HG03378 (cell line): Measurements from ENCODE around the gene ALOX5.

Source experiments
- ATAC-seq: cut with Tn5 transposase; IDR thresholded peaks from one replicate; pipeline ENCODE4 v1.9.1; 2021; ENCODE audit warnings: mild to moderate bottlenecking, moderate library complexity; ENCODE audit not compliant: unreplicated experiment

The ALOX5 gene

GRCh38 chr10:45422866-45423659 lies 49.0 kb downstream of the ALOX5 start:
- no peak for ATAC-seq

DNA sequence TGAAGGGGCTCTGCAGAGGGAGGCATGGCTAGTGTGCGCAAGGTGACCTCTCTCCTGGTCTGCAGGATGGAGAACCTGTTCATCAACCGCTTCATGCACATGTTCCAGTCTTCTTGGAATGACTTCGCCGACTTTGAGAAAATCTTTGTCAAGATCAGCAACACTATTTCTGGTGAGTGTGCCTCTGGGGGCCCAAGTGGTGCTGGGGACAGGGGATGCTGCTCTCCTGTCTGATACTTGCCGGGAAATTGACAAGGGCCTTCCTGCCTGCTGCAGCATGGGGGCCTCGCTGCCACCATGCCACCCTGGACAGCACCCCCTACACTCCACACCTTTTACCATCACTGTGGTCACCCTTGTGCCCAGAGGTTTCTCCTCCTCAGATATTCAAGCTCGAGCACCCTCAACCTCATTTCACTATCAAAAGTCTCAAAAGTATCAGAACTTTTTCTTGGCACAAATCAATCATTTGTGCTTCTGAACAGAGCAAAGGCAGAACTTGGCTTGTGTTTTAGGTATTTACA lies 50.0 kb downstream of the ALOX5 start:
- no peak for ATAC-seq

GRCh38 chr10:45424668-45425404 lies 50.8 kb downstream of the ALOX5 start:
- ATAC-seq, result no peak

DNA sequence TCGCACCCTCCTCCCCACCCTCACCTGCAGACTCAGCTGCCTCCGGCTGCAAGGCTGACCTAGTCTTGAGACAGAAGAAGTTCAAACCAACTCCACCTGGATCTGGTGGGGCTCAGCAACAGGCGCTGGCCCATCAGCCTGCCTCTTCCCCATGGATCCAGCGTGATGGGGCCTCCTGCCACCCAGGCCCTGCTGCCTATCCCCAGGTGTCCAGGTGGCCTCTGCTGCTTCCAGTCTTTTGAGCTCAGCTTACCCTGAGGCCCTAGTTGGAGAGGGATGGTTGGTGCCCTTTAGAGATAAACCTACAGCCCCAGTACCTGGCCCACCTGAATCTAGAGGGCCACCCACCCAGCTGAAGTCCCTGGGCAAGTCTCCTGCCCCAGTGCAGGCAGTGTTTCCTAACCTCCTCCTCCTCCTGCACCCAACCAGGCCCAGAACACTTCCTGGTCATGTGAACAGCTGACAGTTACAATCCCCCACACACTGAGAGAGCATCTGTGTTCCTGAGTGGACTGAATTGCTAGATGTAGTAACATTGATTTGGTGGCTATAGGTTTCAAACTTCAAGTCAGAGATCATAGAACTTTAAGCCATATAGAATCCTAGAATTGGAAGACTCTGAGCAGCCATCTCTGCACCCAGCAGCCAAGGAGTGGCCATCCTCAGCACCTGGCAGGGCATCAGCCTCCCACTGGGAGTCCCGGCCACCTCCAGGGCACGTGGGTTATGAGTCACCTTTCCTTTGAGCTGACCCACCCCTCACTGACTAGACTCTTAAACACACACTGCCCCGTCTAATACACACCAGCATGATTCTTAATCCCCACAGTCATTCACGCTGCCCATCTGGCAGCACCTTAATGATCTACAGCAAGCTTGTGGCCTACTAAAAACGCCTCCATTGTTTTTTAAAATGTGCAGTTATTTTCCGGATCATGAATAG lies 51.9 kb downstream of the ALOX5 start:
- no peak for ATAC-seq

DNA sequence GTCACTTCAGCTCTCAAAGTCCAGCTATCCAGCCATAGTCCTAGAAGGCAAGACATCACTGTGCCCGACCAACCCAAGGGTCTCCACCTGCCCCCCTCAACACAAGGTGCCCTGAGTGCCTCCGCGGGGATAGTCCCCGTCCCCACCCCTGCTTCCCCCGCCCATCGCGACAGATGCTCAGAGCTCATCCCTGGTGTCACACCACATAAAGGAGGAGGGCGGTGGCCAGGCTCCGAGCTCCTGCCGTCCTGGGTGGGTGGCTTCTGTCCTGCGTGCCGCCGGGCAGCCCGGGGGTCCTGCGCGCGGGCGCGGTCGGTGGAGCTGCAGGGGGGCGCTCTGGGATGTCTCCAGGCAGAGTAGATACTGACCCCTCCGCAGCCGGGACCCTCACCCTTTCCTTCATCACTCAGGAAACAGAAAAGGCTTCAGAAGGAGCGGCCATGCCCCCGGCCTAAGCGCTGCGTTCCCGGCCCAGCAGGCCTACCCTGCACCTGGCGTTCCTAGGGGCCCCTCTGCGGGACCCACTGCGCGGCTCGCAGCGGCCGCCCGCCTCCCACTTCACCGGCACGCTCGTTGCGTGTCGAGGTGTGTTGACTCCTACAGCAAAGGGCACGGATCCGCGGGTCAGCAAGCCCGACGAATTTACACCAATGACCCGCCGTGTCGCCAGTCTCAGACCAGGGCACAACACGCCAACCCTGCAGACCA lies 53.4 kb downstream of the ALOX5 start:
- ATAC-seq, result no peak

GRCh38 chr10:45427970-45428366 lies 54.0 kb downstream of the ALOX5 start:
- no peak for ATAC-seq

- no peak for ATAC-seq
These were observed 54.8 kb downstream of the ALOX5 start for GRCh38 chr10:45428611-45429510.

DNA sequence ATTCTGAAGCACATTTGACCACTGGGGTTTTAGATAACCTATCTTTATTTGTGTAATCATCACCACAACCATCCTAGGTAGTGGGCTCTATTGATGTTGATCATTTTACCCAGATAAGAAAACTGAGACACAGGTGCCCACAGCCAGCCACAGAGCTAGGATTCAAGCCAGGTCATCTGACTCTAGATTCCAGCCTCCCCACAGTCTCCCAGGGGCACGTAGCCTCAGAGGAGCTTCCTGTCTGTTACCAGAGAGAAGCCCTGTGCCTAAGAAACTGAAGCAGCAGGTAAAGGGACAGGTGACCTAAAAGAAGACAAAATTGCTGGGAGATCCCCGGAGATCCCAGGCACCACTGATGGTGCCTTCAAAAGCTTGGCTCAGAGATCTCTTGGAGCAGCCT lies 55.8 kb downstream of the ALOX5 start:
- ATAC-seq, result no peak

GRCh38 chr10:45432113-45432512 lies 58.1 kb downstream of the ALOX5 start:
- ATAC-seq, result no peak

- no peak for ATAC-seq
These were observed 58.9 kb downstream of the ALOX5 start for GRCh38 chr10:45432700-45433472.

DNA sequence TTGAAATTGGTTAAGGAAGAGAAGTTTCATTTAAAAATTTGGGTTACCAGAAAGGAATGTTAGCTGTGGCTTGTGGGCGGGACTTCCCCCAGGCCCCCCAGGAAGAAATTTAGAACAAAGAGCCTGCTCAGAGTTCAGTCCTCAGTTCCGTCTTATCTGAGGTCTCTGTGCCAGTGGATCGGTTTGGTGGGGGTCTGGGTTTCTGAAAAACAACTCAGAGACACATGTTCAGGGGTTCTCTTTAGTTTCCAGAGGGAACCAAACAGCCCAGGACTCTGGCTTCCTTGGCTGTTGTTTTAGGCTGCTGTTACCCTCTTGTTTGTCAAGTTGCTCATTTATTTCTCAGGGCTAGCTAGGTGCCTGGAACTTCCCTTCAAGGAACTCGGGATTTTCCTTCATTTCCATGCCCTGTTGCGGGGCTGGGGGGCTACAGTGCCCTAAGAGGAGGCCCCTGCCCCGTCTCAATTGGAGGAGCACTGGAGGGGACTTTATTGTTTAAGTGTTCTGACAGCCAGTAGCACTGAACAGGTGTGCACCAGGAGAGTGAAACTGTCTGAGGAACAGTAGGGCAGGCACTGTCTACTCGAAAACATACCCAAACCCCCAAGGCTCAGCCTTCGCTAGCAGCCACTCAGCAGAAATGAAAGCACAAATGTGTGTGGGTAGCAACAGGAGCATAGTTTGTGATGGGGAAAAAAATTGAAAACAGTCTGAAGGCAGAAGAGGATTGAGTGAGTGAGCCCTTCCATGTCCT lies 59.9 kb downstream of the ALOX5 start:
- ATAC-seq, result peak; percentile 70

GRCh38 chr10:45437587-45438465 lies 63.8 kb downstream of the ALOX5 start:
- no peak for ATAC-seq

- ATAC-seq, result no peak
These were observed 64.6 kb downstream of the ALOX5 start for GRCh38 chr10:45438466-45439090.

- ATAC-seq, result no peak
These were observed 65.3 kb downstream of the ALOX5 start for GRCh38 chr10:45439365-45439764.

DNA sequence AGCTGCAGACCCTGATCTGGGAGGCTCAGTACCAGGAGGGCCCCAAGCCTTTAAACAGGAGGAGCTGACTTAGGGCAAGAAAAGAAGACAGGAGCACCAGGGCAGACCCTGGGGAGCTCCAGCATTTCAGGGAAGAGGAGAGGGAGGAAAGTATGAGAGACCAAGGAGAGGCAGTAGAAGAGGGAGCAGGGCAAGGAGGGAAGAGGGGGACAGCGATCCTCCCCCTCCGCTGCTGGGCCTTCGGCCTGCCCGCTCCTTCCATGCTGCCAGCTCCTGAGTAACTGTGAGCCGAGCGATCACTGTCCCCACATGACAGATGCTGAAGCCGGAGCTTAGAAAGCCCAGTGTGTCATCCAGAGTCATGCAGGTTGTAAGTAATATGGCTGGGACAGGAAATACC lies 65.9 kb downstream of the ALOX5 start:
- no peak for ATAC-seq

- ATAC-seq, result no peak
These were observed 66.6 kb downstream of the ALOX5 start for GRCh38 chr10:45440511-45441062.
